GM12875 (cell line): ENCODE measurements around the gene SPINDOC.

Experiments used
- H3K4me3 ChIP-seq: one replicate; pipeline ENCODE4 v1.5.1; 2011; ENCODE audit warnings: low read depth, low read length, control low read depth
- TF ChIP-seq, protein P1 (sequence below): IDR thresholded peaks from 2 replicates; pipeline ENCODE4 v1.5.1; 2011; ENCODE audit warnings: low read depth, mild to moderate bottlenecking, control low read depth, inconsistent platforms, low read length, moderate library complexity, borderline replicate concordance; ENCODE audit not compliant: insufficient read depth

The SPINDOC gene

DNA sequence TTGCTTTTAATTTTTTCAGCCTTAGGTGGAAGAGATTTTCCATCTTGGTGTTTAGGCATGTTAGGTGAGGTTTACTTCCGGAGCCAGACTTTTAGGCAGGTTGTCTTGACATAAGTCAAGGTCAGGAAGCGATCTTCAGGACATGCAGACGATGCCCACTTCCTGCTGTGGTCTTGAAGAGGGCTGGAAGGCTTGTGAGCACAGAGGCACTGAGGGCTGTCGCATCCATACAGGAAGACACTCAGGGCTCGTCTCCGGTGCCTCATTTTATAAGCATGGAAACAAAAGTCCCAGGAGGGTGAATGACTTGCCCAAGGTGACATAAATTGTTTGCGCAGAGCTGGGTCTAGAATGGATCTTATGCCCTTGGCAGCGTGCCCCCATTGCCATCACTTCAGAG lies 56.4 kb downstream of the SPINDOC start:
- TF ChIP-seq, protein P1, sequence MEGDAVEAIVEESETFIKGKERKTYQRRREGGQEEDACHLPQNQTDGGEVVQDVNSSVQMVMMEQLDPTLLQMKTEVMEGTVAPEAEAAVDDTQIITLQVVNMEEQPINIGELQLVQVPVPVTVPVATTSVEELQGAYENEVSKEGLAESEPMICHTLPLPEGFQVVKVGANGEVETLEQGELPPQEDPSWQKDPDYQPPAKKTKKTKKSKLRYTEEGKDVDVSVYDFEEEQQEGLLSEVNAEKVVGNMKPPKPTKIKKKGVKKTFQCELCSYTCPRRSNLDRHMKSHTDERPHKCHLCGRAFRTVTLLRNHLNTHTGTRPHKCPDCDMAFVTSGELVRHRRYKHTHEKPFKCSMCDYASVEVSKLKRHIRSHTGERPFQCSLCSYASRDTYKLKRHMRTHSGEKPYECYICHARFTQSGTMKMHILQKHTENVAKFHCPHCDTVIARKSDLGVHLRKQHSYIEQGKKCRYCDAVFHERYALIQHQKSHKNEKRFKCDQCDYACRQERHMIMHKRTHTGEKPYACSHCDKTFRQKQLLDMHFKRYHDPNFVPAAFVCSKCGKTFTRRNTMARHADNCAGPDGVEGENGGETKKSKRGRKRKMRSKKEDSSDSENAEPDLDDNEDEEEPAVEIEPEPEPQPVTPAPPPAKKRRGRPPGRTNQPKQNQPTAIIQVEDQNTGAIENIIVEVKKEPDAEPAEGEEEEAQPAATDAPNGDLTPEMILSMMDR, result no peak
- no peak overlapping the region for H3K4me3 ChIP-seq

DNA sequence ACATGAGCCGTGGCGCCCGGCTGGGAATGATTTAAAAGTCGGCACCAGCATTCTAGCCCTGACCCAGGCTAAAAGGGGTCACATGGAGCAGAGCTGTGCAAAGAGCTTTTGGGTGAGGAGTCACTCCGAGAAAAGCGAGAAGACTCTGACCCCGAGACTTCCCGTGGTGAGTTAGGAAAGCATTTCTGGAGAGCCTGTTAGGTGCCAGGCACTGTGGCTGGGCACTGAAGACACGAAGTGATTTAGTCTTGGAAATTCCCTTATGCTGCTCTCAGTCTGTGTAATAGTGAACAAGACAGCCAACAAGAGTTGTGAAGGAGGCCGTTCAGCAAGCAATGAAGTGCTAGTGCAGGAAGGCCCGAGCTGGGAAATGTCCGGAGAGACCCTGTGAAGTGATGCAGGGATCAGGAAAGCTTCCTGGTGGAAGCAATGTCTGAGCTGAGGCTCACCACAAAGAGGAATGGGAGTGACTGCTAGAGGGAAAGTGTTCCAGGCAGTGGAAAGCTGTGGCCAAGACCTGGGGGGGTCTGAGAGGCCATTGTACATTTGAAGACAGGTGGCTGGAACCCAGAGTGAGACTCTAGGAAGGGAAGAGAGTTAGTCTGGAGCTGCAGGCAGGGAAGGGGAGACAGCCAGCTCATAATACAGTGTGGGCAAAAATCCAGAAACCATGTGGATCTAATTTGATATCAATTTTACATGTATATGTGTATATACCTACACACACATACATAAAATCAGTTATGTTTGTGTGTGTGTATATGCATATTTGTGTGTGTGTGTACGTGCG lies 57.3 kb downstream of the SPINDOC start:
- no peak overlapping the region for H3K4me3 ChIP-seq
- TF ChIP-seq, protein P1, result no peak

DNA sequence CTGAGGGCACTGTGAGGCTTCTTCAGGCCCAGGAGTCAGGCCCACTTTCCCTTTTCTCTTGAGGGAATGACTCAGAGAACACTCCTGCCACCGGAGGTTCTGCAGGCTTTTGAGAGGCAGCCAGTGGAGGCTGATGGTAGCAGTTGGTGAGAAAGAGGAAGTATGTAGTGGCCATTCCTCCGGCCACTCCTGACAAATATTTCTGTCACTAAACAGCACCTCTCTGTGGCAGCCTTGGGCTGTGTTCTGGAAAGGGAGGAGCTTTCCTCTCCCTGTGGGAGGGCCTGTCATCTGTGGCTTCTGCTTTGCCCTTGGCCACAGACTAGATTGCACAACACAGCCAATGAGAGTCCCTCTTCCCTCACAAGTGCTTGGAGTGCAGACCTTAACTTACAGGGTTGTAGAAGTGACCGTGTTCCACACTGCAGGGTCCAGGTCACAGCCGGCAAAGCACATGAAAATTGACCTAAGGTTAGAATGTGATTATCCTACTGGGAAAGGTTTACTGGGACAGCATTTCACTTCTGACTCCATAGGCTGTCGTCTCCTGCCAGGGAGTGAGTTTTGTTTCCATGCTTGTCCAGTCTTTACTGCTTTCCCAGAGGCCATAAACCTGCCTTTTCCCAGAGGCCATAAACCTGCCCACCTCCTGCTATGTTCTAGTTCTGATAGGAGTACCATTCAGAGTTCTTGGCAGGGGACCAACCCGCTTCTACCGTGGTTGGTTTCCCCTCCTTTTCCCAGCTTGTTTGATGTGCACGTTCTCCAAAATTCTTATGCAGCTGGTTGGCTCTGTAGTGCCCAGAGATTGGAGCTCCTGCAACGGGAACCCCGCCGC lies 58.9 kb downstream of the SPINDOC start:
- H3K4me3 ChIP-seq, result no peak overlapping the region
- TF ChIP-seq, protein P1, result peak; percentile 51; the same call in 1 of the 2 replicates

DNA sequence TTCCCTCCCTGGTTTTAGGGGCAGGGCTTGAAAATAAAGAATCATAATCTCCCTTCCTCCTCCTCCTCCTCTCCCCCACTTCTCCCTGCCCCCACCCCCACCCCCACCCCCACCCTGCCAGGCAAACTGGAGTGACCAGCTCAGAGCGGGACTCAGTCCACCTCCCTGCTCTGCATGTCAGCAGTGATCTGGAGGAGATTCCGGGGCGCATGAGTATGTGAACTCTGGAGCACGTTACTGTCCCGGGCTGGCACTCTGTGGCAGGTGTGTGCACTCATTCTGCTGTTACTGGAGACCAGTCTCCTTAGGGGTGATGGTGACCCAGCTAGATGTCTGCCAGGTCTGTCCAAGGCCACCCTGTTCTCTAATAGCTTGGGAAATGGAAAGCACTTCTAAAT lies 59.5 kb downstream of the SPINDOC start:
- TF ChIP-seq, protein P1, result no peak
- H3K4me3 ChIP-seq, result no peak overlapping the region

DNA sequence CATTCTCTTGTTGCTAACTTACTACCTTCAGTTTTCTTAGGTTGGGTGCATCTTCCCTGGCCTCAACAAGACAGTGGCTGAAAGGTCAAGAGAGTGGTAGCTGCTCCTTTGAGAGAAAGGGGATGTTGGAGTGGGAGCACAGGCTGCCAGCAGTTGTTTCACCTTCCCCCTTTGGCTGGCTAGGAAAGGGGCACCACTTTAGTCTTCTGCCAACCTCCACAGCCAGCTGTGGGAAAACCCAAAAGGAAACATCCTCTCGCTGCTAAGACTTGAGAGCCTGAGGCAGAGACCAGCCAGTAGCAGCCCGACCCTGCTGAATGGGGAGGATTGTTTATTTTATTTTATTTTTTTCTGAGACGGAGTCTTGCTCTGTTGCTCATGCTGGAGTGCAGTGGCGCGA lies 60.1 kb downstream of the SPINDOC start:
- TF ChIP-seq, protein P1, result no peak
- H3K4me3 ChIP-seq, result no peak overlapping the region

- H3K4me3 ChIP-seq, result no peak overlapping the region
- TF ChIP-seq, protein P1, result no peak
Measured at GRCh38 chr11:63874511-63874910, 61.3 kb downstream of the SPINDOC start.

DNA sequence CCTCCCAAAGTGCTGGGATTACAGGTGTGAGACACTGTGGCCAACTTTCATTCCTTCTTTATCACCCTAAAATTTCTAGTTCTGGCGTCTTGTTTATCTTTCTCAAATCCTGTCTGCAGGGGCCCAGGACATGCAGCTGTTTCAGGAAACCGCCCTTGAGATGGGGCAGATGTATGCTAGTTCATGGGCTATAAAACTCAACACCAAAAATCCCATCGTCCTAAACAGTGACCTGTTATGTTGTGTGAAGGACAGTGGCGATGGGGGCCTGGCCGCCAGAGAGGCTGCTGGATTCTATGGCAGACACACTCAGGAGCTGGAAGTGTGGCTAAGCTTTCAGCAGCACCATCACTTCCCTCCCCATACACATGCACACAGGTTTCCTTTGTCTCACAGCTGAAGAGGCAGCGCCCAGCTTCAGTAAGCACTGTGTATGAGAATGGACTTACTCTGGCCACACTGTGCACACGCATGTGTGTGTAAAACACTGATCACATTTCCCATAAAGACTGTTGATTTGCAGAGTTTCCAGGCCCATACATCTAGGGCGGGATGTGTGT lies 62.3 kb downstream of the SPINDOC start:
- H3K4me3 ChIP-seq, result no peak overlapping the region
- TF ChIP-seq, protein P1, result no peak
